Brain microvascular endothelial cell (primary cell): ENCODE data around the gene ASCC3.

Experiments used
- DNase-seq: peaks from one replicate; pipeline ENCODE4 v3.0.0-alpha.2; 2020
- H3K27ac ChIP-seq: fragments of 250-450 bp; sonication (Bioruptor Pico); 2 replicates; pipeline ENCODE4 v1.5.1; 2020; ENCODE audit warnings: mild to moderate bottlenecking, moderate library complexity
- H3K27me3 ChIP-seq: fragments of 250-450 bp; sonication (Bioruptor Pico); replicated peaks from 2 replicates; pipeline ENCODE4 v1.5.1; 2020; ENCODE audit warnings: mild to moderate bottlenecking
- H3K36me3 ChIP-seq: fragments of 250-450 bp; sonication (Bioruptor Pico); replicated peaks from 2 replicates; pipeline ENCODE4 v1.5.1; 2020; ENCODE audit warnings: mild to moderate bottlenecking
- H3K4me3 ChIP-seq: 2 replicates; pipeline ENCODE4 v1.5.1; 2011; ENCODE audit warnings: low read depth, mild to moderate bottlenecking, control low read depth, low read length, moderate library complexity
- CTCF ChIP-seq: IDR thresholded peaks from 2 replicates; pipeline ENCODE4 v1.5.1; 2011; ENCODE audit warnings: low read depth, mild to moderate bottlenecking, moderate library complexity, low read length, control low read depth, inconsistent platforms; ENCODE audit errors: missing control alignments
- in situ Hi-C: cut with HindIII; loops from 2 replicates; pipeline ENCODE4 v1.10.0; 2017; ENCODE audit warnings: low sequenced_read_pairs, low pct_ligation_motif_present

The ASCC3 gene

GRCh38 chr6:100488244-100488643, 392.9 kb downstream of the ASCC3 start:
- in situ Hi-C loops: no loop called here

DNA sequence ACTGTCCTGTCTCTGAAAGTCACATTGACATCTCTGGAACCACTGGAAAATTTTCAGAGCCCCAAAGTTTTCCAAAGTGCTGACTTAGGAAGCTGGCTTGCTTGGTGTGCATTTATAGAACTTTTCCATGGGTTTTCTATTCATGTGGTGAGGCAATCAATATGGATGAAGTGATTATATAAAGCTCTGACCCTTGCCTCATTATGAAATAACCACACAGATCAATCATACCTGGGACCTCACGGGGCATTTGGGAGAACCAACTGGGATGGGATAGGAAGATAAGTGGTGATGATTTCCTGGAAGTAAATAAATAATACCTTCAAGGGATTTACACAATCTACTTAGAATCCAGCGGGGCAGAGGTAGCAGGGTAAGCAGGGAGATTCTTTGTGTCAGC, 393.5 kb downstream of the ASCC3 start:
- Histone ChIP-seq H3K36me3 (no peaks in the 10 kb centered on the region), H3K4me3 (no peak overlapping the region), H3K27ac (no peak overlapping the region), H3K27me3 (no peaks in the 10 kb centered on the region)
- TF ChIP-seq CTCF: no peak
- no peak for DNase-seq
- in situ Hi-C loops: no loop called here

More at GRCh38 chr6:100488244-100488643, 392.9 kb downstream of the ASCC3 start:
- H3K27ac ChIP-seq: no peak overlapping the region
- no peaks in the 10 kb centered on the region for H3K27me3 ChIP-seq
- no peak for TF ChIP-seq CTCF
- no peaks in the 10 kb centered on the region for H3K36me3 ChIP-seq
- DNase-seq: no peak
- no peak overlapping the region for H3K4me3 ChIP-seq

DNA sequence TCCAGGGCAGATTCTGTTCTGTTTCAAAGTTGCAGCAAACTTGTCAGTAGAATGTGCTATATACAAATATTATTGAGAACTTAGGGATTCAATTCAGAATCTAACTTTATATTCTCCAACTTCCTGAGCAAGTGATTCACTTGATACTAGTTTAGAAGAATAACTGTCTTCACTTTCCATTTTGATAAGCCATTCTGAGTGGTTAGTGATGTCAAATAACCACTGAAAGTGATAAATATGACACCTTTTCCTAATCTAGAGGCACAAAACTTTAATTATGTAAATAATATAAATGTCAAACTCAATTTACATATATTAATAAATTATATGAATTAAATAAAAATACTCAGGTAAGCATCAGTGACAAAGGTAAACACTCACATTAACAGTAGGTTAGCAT, 395.9 kb downstream of the ASCC3 start:
- Histone ChIP-seq H3K4me3 (no peak overlapping the region), H3K27ac (no peak overlapping the region), H3K36me3 (no peaks in the 10 kb centered on the region), H3K27me3 (no peaks in the 10 kb centered on the region)
- in situ Hi-C loops: no loop called here
- DNase-seq: no peak
- TF ChIP-seq CTCF: no peak

DNA sequence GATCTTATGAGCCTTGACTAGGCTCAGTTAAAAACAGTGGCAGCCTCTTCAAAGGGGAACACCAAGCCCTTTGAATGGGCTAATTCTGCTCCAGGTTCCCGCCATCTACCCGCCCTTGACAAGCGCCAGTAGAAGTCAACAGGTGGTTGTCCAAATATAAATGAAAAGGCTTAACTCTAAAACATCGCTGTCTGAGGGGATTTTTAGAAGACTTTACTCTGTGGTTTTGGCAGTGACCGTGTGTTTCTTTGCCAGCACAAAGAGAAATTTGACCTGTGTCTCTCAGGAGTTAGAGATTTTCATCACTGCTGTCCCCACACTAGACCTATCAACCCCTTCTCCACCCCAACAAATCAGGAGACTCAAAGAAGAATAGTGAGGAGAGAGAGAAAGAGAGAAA, 396.7 kb downstream of the ASCC3 start:
- no peak for TF ChIP-seq CTCF
- H3K36me3 ChIP-seq: no peaks in the 10 kb centered on the region
- H3K27me3 ChIP-seq: no peaks in the 10 kb centered on the region
- H3K27ac ChIP-seq: no peak overlapping the region
- no peak overlapping the region for H3K4me3 ChIP-seq
- in situ Hi-C loops: no loop called here
- DNase-seq: no peak

DNA sequence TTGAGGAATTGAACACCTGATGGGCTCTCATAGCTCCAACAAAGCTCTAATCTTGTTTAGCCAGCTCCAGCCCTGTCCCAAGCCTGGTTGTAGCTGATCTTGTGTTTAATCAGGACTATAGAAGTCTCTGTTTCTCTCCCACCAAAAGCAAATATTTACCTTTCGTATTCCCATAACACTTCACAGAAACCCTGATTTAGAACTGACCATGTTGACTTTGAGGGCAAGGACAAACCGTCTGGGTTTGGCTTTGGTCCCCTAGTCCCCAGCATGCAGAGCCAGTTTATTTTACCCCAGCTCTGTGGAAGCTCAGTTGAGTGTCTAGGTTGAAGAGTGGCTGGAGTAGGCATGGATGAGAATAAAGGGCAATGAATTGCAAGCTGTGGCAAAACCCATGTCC, 398.4 kb downstream of the ASCC3 start:
- no peaks in the 10 kb centered on the region for H3K36me3 ChIP-seq
- no peak overlapping the region for H3K4me3 ChIP-seq
- no peak for DNase-seq
- H3K27me3 ChIP-seq: no peaks in the 10 kb centered on the region
- H3K27ac ChIP-seq: no peak overlapping the region
- in situ Hi-C loops: no loop called here
- TF ChIP-seq CTCF: no peak

DNA sequence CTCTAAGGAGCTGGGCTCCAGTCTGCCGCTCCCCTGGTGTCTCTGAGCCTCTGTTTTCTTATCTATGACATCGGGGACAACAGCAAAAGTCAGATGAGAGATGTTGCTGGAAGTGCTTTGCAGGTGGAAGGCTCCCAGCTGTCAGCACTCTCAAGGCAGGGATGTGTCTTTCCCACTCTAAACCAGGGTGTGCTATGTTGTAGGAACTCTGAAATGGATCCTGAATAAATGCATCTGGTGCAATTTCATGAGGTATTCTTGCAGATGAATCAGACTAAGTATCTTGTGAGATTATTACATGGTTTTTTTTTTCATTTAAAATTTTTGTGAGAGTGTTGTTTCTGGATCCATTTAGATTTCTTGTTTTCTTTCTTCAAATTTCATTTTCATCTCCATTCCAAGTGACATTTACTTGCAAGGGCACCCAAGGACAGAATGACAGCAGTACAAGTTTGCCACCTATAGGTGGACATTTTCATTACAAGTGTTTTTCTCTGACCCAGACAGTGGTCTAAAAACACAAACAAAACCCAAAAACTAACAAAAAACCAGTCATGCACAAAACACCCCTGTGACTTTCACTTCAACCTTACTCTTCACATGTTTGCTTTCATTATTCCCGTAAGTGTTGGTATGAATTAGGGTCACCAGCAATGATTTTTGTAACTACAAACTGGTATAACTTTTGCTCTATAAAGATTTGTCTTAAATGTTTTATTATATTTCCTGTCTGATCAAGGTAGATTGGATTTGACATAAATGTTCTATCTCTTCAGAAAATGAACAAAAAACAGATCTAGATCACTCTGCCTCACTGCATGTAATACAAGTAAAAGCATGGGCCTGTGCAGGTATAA, 401.7 kb downstream of the ASCC3 start:
- in situ Hi-C loops: no loop called here
- DNase-seq: no peak

More for the DNA sequence above, 401.7 kb downstream of the ASCC3 start:
- H3K27me3 ChIP-seq: peaks cover 2% of the 10 kb centered on the region
- H3K27ac ChIP-seq: no peak overlapping the region
- peak; percentile 62 for TF ChIP-seq CTCF
- no peaks in the 10 kb centered on the region for H3K36me3 ChIP-seq
- no peak overlapping the region for H3K4me3 ChIP-seq
